SIG-M5 treated with dmso at 0.1 percent for 504 hours (cell line): ENCODE measurements around the gene CDC42EP4.

Source experiments
- DNase-seq: peaks from one replicate; lab custom pipeline; 2025; ENCODE audit not compliant: unreplicated experiment; lab: John Stamatoyannopoulos, UW

CDC42EP4 gene, protein sequence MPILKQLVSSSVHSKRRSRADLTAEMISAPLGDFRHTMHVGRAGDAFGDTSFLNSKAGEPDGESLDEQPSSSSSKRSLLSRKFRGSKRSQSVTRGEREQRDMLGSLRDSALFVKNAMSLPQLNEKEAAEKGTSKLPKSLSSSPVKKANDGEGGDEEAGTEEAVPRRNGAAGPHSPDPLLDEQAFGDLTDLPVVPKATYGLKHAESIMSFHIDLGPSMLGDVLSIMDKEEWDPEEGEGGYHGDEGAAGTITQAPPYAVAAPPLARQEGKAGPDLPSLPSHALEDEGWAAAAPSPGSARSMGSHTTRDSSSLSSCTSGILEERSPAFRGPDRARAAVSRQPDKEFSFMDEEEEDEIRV

DNA sequence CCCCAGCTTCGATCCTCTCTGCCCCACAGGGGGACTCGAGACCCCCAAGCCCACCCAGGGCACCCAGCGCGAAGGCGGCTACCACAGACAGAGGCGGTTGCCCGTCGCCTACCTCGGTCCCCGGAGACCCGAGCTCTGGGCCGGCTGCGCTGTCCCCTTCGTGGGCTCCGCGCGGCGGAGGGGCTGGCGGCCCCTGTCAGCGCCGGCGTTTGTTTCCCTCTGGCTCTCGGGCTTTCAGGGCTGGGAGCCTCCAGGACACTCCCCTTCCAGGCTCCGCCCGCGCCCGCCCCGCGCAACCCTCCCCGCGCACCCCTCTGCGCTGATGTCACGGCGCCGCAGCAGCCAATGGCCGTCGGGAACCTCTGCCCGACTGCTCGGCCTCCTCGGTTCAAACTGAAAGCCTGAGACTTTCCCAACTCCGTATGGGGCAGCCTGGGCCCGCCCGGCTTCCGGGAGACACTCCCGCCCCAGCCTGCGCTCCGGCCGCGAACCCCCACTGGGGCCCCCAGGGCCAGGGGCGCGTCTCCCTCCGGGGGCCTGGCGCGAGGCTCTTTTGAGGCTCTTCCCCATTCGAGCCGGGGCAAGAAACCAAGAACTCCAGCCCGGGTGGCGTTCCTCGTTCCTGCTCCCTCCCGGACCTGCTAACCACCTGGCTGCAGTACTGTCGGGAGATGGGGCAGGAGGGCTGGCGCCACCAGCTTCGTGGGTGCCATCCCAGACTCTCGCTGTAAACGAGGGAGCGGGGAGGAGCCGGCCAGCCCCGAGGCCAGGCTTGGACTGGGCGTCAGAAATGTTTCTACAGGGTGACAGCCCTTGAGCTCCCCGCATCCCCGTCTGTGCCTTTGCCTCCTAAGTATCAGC, at the start of gene CDC42EP4:
Gene CDC42EP4 (minus strand): TSS at position 221 of the 861 bp plus-strand sequence. CDS start 25,501 bp downstream, outside the sequence.
- DNase-seq, result peak; percentile 94

DNA sequence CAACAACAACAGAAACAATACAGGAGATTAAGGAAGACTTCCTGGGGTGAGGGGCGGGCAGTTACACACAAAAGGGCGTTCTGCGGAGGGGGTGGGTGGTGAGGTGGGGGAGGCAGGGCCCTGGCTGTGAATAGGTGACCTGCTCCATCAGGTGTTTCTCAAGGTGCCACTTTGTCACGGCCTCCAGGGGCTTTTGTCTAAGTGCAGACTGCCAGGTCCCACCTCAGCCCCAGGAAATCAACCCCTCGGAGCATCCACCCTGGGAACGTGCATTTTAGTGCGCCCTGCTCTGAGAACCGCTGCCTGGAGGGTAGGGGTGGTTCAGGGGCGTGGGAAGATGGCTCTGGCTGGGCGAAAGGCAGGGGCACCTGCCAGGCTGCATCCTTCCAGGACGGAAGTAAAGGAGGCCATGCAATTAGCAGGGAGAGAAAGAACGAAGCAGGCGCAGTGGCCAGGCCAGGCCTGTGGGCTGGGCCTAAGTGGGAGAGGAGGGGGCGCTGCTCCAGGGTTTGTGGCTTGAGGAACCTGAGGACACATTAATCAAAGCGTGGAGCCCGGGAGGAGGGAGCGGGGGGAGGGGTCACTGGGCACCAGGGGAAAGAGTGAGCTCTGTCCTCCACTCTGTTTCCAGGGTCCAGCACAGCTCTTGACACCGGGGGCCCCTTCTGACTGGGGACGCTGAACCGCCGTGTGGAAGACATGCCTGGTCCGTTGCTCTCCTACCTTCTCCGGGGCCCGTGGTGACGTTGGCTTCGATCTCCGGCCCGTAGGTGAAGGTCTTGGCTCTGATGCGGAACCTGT, 49.4 kb upstream of the CDC42EP4 start:
- no peak for DNase-seq

DNA sequence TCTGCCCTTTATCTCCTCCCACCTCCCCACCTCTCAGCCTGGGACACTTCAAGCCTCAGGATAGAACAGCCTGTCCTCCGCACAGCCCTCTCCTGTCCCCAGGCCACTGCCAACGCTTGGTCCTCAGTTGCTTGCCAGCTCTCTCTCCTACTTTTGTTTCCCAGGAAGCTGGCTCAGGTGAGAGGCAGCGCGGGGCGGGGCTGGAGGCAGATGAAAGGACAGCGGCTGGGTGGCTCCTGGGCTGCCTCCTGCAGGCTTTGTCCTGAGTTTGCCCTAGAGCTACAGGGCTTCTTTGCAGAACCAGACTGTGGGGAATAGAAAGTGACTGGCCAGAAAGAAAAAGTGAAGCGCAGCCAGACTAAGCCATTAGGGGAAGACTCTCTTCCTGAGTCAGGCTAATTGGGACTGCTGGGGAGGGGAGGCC, 48.2 kb upstream of the CDC42EP4 start:
- peak; percentile 40 for DNase-seq

DNA sequence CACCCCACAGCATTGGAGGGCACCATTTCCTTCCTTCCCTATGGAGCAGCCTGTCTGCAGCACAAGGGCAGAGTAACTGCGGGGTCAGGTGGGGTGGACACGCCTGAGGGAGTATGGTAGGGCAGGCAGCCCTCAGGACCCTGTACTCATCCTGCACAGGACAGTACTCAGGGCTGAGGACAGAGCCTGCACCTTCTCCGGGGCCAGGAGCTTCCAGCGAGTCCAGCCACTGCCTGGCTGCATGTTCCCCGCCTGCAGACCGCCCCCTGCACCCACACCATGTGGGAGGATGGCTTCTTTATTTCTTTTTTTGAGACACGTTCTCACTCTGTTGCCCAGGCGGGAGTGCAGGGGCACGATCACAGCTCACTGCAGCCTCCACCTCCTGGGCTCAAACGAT, 47.6 kb upstream of the CDC42EP4 start:
- DNase-seq, result no peak

DNA sequence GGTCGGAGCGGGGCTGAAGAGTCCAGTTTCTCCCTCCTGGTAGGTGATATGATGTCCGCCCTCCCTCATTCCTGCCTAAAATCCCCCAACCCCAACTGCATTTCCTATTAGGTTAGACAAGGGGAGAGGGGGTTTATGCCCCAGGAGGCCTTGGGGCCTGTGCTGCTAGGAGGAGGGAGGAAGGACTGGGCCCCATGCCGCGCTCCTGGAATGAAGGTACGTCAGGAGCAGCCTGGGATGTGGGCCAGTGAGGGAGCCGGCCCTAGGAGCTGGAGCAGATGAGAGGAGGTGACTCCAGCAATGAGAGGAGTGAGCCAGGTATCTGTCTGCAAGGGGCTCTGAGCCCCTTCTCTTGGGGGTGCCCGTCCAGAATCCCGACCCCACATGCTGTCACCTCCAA, 46.9 kb upstream of the CDC42EP4 start:
- no peak for DNase-seq

DNA sequence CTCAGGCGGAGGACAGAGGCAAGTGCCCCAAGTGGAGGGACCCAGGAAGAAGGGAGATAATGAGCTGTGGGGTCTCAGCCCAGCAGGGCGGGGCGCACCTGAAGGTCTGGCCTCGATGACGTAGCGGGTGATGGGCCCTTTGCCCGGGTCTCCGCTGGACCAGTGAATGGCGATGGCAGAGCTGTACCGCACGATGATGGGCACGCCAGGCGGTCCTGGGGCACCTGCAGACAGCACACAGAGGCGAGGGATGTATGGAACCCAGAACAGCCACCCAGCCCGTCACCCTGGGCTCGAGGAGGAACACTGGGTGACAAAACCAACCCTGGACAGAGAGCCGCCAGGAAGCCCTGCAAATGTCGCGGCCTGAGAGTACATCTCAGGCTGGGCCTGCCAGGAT, 46.2 kb upstream of the CDC42EP4 start:
- DNase-seq, result no peak

DNA sequence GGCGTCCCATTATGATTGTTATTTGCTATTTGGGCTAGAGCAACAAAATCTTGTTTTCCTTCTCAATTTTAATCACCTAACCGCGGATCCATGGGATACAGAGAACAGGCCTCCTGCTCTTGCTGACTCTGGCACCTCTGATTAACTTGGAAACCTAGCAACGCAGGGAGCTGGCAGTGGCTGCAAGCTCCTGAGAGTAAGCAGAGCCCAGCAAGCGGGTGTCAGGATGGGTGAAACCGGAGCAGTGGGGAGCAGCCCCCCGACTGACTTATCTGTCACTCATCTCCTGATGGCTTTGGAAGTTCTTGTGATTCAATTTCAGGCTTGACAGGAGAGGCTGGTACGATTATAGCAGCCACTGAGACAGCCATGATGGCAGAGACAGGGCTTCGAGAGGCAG, 45.5 kb upstream of the CDC42EP4 start:
- DNase-seq, result no peak

DNA sequence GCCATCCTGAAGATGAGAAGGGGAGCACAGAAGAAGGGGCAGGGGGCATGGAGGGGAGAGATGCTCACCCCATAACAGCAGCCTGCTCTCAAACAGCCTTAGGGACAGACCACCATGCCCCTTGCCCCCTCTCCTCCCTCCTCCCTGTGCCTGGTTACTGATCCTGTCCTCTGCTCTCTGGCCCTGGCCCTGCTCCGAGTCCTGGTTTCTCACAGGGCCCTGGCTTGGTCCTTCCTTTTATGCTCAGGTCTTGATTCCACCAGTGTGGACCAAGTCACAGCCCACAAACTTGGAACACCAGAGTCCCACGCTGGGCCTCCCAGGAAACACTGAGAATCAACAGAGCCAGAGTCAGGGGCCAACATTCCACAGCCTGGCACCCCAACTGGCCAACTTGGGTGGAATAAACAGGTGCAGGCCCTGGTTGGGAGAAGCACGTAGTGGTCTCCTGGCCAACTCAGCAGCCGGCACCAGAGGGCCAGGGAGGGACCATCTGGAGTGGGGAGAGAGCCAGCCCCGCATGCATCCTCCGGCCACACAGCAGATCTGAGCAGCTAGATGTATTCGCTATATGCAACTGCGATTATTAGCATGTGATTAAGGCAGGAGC, 44.9 kb upstream of the CDC42EP4 start:
- no peak for DNase-seq

DNA sequence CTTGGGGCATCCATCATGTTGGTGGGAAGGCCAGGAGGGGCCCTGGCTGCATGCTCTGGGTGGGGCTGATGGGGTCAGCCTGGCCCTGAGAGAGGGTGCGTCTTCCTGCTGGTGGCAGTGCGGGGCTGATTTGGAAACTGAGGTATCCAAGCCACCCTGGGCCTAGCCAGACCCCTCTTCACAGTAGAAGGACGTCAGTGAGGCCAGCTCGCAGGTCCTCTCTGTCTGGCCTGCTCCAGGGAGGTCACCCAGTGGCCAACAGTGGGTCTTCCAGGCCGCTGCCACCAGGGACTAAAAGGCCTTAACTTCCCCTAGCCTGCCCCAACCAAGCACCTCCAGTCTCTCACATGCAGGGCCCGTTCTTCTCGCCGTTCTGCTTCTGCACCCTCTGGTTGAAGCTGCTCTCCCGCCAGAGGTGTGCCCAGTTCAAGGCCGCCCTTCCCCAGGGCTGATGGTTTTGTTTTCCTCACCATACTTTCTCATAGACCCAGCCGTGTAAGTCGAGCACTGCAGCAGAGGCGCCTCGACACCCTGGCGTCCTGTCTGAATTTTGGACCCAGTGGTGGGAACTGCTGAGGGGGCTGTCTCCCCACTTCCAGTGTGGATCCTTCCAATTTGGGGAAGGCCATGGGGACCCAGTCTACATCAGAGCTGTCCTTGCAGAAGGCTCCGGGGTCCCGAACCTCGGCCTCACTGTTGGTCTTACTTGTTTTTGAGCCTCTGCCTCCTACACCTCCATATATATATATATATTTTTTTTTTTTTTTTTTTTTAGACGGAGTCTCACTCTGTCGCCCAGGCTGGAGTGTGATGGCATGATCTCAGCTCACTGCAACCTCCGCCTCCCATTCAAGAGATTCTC, 42.9 kb upstream of the CDC42EP4 start:
- no peak for DNase-seq

DNA sequence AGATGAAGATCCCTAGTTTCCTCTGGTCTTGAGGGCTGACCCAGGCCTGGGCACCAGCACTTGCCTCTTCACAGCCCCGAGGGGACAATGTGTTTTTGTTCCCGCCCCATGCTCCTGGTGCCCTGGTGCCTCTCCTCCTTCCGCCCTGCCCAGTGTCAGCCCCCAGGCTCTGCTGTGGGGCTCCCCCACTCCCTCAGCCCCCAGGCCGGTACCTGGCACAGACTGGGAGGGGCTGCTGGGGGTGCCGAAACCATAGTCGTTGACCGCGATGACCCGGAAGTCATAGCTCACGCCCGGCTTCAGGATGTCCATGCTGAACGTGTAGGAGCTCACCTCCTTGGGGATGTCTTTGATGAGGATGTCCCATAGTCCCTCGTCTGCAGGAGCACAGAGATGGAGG, 40.5 kb upstream of the CDC42EP4 start:
- no peak for DNase-seq

DNA sequence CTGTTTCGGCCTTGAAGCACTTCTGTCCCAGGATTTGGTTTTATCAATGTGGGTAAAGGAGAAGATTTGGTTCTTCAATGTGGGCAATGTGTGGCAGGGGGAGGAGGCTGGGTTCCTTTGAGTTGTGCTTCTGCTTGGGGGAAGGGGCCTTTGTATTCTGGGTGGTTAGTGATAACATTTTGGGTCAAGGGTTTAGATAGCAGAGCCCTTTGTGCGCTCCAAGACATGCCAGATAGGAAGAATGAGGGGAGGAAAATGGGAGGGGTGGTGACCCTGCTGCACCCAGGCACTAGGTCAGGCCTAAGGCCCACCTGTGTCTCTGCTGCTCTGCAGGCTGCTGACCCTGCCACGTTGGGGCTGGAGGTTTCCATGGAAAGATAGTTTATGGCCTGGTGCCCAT, 40.0 kb upstream of the CDC42EP4 start:
- no peak for DNase-seq

DNA sequence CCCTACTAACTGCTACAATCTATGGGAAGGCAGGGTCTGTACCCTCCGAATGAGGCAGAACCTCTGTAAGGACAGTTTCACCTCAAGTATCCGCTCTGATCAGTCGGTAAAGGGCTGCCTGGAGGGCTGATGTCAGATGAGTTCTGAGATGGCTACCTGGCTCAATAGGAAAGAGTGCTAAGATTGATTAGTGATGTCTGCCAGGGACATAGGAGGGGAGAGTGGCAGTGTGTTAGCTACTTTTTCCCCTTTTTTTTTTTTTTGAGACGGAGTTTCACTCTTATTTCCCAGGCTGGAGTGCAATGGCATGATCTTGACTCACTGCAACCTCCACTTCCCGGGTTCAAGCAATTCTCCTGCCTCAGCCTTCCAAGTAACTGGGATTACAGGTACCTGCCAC, 39.1 kb upstream of the CDC42EP4 start:
- DNase-seq, result no peak

DNA sequence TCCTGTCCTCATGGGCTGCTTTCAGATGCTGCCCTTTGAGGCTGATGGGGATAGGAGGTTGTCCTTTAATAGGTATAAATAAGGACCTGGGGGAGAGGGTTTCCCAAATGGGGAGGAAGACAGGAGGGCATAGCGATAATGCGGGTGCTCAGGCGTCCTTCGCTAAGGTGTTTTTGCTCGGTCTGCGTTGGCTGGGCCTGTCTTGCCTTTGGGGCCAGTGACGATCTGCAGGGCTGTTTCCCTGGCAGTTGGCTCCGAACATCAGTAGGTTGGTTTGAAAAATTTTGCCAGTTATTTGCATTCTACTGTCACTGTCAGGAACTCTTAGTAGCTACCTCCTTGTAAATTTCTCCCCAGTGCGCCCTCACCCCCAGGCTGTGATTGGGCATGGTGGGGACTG, 37.8 kb upstream of the CDC42EP4 start:
- no peak for DNase-seq

DNA sequence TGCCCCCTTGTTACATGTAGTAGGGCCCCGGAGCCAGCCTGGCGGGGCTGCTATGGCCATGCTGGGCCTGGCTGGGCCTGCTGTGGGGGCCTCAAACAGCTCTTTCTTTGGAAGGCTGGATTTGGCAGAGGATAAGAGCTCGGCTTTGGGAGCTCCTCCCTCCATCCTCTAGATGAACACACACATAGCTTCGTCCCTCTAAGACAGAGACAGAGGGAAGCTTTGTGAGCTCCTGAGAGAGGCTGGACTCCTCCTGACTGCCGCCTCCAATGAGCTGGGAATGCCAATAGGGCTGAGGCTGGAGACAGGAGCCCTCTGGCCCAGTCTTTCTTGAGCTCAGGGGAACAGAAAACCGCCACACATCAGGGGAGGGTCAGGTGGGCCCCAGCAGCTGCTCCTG, 37.3 kb upstream of the CDC42EP4 start:
- DNase-seq, result no peak

DNA sequence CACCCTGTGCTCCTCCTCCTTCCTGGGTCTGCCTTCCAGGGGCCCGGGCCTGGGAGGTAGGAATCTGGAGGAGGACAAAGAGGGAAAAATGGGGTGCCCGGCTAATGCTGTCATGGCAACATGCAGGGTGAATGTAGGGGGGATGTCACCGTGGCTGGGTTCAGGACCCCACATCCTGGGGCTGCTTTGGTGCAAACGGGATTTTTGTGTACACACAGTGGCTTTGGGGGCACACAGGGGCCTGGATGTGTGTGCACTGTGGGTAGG, 37.0 kb upstream of the CDC42EP4 start:
- no peak for DNase-seq

DNA sequence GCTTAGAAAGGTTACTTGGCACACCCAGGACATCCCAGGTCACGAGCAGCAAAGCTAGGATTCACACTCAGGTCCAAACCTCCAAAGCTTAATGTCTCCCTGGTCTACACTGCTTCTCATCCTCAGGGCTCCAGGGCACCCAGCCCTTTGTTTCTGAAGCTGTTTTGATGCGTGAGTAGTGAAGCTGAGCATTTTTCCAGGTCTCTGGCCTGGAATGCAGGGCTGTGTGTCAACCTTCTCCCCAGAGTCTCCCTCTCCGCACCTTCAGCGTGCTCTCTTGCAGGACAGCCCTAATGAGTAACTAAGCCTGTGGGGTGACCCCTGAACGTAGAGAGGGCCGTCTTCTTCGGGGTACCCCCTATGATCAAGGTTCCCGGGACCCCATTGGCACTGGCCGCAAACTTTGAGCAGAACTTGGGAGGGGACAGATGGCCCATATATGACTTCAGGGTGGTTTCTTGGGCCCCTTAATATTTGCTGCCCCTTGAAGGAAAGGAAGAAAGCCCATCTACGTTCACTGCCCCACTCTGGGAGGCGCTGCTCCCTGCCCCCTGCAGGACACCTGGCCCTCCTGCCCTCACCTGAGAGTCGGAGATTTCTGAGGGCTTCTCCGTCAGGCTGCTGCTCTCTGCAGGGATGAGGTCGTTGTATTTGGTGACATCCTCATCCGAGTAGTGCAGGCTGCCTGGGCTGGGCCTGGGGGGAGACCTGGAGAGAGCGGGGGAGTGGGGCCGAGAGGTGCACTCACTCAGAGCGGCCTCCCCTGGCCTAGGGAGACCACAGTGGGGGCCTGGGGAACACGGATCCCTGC, 36.4 kb upstream of the CDC42EP4 start:
- DNase-seq, result no peak

DNA sequence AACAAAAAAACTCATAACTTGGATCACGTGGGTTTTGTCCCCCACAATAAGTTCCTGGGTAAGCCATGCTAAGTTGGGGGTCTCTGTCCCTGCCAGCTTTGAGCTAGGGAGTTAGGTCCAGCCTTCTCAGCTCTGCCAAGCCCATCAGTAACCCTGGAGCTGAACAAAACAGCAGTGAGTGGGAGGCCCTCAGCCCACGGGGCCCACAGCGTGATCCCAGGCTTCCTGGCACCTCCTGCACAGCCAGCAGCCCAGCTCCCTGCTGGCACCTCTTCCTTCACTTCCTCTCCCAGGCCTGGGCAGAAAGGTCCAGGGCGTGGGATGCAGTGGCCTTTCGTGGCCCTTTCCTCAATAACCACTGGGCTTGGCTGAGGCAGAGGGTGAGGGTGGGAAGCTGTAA, 35.5 kb upstream of the CDC42EP4 start:
- no peak for DNase-seq

DNA sequence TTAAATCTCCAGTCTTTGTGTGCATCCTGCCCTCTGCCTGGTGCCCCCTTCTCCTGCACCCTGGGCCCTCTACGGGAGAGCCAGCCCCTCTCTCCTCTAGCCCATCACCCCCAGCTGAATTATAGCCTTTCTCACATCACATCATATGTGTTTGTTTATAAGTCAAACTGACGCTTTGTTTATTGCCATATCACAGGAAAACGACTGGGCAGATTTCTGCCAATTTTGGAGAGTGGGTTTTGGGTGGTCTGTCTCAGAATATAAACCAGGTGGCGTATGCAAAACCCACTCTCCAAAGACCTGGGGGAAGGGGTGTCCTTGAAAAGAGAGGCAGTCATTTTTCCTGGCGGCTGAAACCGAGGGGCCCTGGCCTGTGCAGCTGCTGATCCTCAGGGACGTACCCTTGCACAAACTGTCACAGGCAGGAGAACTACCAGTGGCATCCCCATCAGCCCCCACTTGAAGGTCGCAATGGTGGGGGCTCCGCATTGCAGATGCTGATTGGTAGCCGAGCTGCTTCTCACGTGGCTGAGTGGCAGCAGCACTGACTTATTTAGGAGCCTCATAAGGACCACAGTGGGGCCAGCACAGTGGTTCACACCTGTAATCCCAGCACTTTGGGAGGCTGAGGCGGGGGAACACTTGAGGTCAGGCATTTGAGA, 34.8 kb upstream of the CDC42EP4 start:
- DNase-seq, result no peak
